Fibroblast of pulmonary artery (primary cell): ENCODE results near the gene KIF24.
"Not testable (repeated sequence)": the region's sequence is repeated elsewhere in the genome, so short reads cannot be mapped to it uniquely, and the experiment has no call there.

Experiments
- DNase-seq: peaks from one replicate; pipeline ENCODE4 v3.0.0-alpha.2; 2010; ENCODE audit warnings: low read depth
- H3K4me3 ChIP-seq: replicated peaks from 2 replicates; pipeline ENCODE4 v1.5.1; 2011; ENCODE audit warnings: low read depth, mild to moderate bottlenecking, control low read depth, low read length, moderate library complexity
- TF ChIP-seq, protein P1 (sequence below): IDR thresholded peaks from 2 replicates; pipeline ENCODE4 v1.5.1; 2011; ENCODE audit warnings: mild to moderate bottlenecking, control low read depth, low read length, inconsistent platforms; ENCODE audit errors: missing control alignments

The KIF24 gene

GRCh38 chr9:34321451-34321850 is 7.6 kb downstream of the KIF24 start:
- no peak overlapping the region for H3K4me3 ChIP-seq
- DNase-seq: no peak
- TF ChIP-seq, protein P1, sequence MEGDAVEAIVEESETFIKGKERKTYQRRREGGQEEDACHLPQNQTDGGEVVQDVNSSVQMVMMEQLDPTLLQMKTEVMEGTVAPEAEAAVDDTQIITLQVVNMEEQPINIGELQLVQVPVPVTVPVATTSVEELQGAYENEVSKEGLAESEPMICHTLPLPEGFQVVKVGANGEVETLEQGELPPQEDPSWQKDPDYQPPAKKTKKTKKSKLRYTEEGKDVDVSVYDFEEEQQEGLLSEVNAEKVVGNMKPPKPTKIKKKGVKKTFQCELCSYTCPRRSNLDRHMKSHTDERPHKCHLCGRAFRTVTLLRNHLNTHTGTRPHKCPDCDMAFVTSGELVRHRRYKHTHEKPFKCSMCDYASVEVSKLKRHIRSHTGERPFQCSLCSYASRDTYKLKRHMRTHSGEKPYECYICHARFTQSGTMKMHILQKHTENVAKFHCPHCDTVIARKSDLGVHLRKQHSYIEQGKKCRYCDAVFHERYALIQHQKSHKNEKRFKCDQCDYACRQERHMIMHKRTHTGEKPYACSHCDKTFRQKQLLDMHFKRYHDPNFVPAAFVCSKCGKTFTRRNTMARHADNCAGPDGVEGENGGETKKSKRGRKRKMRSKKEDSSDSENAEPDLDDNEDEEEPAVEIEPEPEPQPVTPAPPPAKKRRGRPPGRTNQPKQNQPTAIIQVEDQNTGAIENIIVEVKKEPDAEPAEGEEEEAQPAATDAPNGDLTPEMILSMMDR: no peak

DNA sequence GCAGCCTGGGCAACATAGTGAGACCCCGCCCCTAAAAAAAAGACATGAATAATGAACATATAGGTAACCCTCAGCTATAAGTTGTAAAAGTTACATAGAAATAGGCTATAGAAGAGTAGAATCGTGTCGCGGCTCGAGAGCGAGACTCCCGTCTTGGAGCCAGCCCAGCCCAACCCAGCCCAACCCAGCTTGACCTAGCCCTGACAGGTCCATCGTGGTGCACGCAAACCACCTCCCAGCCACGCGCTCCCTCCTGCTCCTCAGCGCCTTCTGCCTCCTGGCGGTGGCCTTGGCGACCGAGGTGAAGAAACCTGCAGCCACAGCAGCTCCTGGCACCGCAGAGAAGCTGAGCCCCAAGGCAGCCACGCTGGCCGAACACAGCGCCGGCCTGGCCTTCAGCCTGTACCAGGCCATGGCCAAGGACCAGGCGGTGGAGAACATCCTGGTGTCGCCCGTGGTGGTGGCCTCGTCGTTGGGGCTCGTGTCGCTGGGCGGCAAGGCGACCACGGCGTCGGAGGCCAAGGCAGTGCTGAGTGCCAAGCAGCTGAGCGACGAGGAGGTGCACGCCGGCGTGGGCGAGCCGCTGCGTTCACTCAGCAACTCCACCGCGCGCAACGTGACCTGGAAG is 10.8 kb downstream of the KIF24 start:
- TF ChIP-seq, protein P1: no peak
- H3K4me3 ChIP-seq: no peak overlapping the region
- DNase-seq: no peak

- TF ChIP-seq, protein P1: no peak
- H3K4me3 ChIP-seq: no peak overlapping the region
- no peak for DNase-seq
These were observed 11.6 kb downstream of the KIF24 start for GRCh38 chr9:34317436-34317835.

DNA sequence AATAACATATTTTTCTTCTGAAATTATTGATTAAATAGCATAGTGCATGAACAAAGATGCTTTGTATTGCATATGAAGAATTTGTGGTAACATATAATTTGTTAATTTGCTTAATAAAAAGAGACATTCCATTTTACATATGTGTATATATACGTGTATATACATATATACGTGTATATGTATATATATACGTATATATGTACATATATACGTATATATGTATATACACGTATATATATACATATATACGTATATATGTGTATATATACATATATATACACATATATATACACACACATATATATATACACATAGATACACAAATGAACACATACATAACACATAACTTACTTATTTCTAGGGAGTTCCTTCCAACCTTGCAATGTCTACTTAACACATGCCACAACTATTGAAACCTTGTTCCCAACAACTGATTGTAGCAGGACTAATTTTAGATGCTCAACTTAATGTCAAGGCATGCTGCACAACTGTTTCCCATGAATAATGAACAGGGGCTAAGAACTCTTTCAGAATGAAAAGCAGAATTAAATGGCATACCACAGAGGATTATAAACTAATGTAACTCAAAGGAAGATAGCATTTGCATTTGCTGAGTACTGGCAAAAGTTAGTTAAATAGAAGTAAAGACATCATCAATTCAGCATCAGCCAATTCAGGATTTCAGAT is 17.4 kb downstream of the KIF24 start:
- DNase-seq: no peak
- H3K4me3 ChIP-seq: no peak overlapping the region
- TF ChIP-seq, protein P1: no peak

- TF ChIP-seq, protein P1: no peak
- DNase-seq: no peak
- H3K4me3 ChIP-seq: no peak overlapping the region
These were observed 18.9 kb downstream of the KIF24 start for GRCh38 chr9:34310215-34310614.

DNA sequence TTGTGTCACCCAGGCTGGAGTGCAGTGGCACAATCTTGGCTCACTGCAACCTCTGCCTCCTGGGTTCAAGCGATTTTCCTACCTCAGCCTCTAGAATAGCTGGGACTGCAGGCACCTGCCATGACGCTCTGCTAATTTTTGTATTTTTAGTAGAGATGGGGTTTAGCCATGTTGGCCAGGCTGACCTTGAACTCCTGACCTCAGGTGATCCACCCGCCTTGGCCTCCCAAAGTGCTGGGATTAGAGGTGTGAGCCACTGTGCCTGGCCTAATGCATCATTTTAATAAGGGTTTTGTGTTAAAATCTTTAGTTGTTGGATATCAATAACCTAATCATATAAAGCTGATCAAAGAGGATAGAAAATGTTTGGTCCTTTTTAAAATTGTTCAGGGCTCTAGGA is 20.8 kb downstream of the KIF24 start:
- DNase-seq, H3K4me3 ChIP-seq: not testable (repeated sequence)

- not testable (repeated sequence) for H3K4me3 ChIP-seq, DNase-seq
These were observed 28.0 kb downstream of the KIF24 start for GRCh38 chr9:34301064-34301463.

DNA sequence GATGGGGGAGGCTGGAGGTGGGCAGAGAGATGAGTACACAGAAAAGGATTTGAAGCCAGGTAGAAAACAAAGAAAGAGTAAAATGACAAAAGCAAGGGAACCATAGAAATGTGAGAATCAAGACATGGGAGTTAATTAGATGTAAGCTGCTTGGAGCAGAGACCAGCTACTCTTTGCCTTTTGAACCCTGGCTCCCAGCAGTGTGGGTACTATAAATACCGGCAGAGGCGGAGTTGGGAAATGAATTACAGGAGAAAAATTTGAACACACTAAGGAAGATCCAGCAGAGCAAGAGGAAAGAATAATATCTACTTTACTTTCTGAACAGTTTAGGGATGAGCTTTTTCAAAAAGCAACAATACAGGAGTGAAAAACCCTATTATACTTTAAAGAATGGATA is 36.5 kb downstream of the KIF24 start:
- no peak for DNase-seq
- TF ChIP-seq, protein P1: no peak
- no peak overlapping the region for H3K4me3 ChIP-seq
